NCI-H2107 treated with DMSO at 0.1 percent for 48 hours (cell line): ENCODE measurements around the gene MYBL2.
"Not testable (repeated sequence)": the region's sequence is repeated elsewhere in the genome, so short reads cannot be mapped to it uniquely, and the experiment has no call there.

Experiments
- DNase-seq: peaks from one replicate; lab custom pipeline; 2025; ENCODE audit not compliant: unreplicated experiment; lab: John Stamatoyannopoulos, UW

Gene MYBL2

GRCh38 chr20:43666376-43667328 lies at the start of gene MYBL2:
TSS of gene MYBL2 (plus strand) at chr20:43667114. CDS start at chr20:43667284, 170 bp downstream.
- no peak for DNase-seq

GRCh38 chr20:43631598-43631997 lies 35.3 kb upstream of the MYBL2 start:
- no peak for DNase-seq

GRCh38 chr20:43636429-43636828 lies 30.5 kb upstream of the MYBL2 start:
- no peak for DNase-seq

- no peak for DNase-seq
Observed at GRCh38 chr20:43642548-43642947, 24.4 kb upstream of the MYBL2 start.

- no peak for DNase-seq
Observed at GRCh38 chr20:43650997-43651525, 15.9 kb upstream of the MYBL2 start.

- DNase-seq, result not testable (repeated sequence)
Observed at GRCh38 chr20:43651650-43652184, 15.2 kb upstream of the MYBL2 start.

- DNase-seq, result no peak
Observed at GRCh38 chr20:43653966-43654365, 12.9 kb upstream of the MYBL2 start.

- not testable (repeated sequence) for DNase-seq
Observed at GRCh38 chr20:43655176-43655575, 11.7 kb upstream of the MYBL2 start.

- DNase-seq, result no peak
Observed at GRCh38 chr20:43655937-43656336, 11.0 kb upstream of the MYBL2 start.

GRCh38 chr20:43658069-43658722 lies 8.7 kb upstream of the MYBL2 start:
- DNase-seq, result no peak

- DNase-seq, result no peak
Observed at GRCh38 chr20:43658723-43659419, 8.0 kb upstream of the MYBL2 start.

- DNase-seq, result no peak
Observed at GRCh38 chr20:43662943-43663655, 3.8 kb upstream of the MYBL2 start.

- no peak for DNase-seq
Observed at GRCh38 chr20:43665466-43666176, 1.3 kb upstream of the MYBL2 start.

GRCh38 chr20:43667341-43668132 lies 623 bp downstream of the MYBL2 start:
- DNase-seq, result peak; percentile 39

GRCh38 chr20:43669332-43669731 lies 2.4 kb downstream of the MYBL2 start:
- no peak for DNase-seq

- no peak for DNase-seq
Observed at GRCh38 chr20:43670423-43670822, 3.5 kb downstream of the MYBL2 start.

- no peak for DNase-seq
Observed at GRCh38 chr20:43676368-43676767, 9.5 kb downstream of the MYBL2 start.

- no peak for DNase-seq
Observed at GRCh38 chr20:43680981-43681380, 14.1 kb downstream of the MYBL2 start.

GRCh38 chr20:43681468-43681942 lies 14.6 kb downstream of the MYBL2 start:
- peak; percentile 85 for DNase-seq
